ENCODE results near the gene ZFP2. TPM values are rescaled to one million over a fixed set of nuclear protein-coding genes. Genes with fewer than 3 reads are reported as not detected.

Gene ZFP2
- total RNA-seq, 1 donor from 2014 or later, result 4.3 TPM

DNA sequence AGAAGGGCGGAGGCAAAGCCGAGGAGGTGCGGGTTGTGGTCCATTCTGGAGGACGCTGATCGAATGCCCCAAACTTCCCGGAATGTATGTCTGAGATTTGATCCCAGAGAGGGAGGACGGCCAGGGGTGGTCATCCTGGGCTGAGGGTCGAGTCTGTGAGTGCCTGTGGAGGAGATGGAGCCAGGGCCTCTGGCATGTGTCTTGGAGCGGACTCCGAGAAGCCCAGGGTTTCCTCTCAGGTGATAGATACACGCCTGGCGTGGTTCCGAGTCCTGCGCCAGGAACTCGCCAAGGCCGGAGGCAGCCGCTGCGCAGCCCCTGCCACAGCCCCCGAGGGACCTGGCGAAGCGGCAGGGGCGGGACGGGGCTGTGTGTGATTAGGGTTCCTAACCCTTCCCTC, 45.6 kb downstream of the ZFP2 start:
- Mint-ChIP-seq H3K36me3 (peaks cover 39% of the 10 kb centered on the region), H3K27me3 (ENCODE audit: low read depth) (peaks cover 3% of the 10 kb centered on the region), H3K4me3 (peak overlapping the region; percentile 71), H3K9me3 (peaks cover 81% of the 10 kb centered on the region), H3K27ac (peak overlapping the region; percentile 41), H3K4me1 (no peaks in the 10 kb centered on the region)
- no peak for DNase-seq (ENCODE audit: low spot score in 2 of 2, unreplicated experiment in 2 of 2)
- TF ChIP-seq, protein P1, sequence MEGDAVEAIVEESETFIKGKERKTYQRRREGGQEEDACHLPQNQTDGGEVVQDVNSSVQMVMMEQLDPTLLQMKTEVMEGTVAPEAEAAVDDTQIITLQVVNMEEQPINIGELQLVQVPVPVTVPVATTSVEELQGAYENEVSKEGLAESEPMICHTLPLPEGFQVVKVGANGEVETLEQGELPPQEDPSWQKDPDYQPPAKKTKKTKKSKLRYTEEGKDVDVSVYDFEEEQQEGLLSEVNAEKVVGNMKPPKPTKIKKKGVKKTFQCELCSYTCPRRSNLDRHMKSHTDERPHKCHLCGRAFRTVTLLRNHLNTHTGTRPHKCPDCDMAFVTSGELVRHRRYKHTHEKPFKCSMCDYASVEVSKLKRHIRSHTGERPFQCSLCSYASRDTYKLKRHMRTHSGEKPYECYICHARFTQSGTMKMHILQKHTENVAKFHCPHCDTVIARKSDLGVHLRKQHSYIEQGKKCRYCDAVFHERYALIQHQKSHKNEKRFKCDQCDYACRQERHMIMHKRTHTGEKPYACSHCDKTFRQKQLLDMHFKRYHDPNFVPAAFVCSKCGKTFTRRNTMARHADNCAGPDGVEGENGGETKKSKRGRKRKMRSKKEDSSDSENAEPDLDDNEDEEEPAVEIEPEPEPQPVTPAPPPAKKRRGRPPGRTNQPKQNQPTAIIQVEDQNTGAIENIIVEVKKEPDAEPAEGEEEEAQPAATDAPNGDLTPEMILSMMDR (IDR thresholded peaks at IDR 0.05; ENCODE audit: unreplicated experiment), result no peak

GRCh38 chr5:178965465-178966055, 69.8 kb downstream of the ZFP2 start:
- no peak overlapping the region for H3K4me3 Mint-ChIP-seq
- no peaks in the 10 kb centered on the region for H3K4me1 Mint-ChIP-seq
- no peak overlapping the region for H3K27ac Mint-ChIP-seq
- peaks cover 74% of the 10 kb centered on the region for H3K9me3 Mint-ChIP-seq
- H3K27me3 Mint-ChIP-seq (ENCODE audit: low read depth), result no peaks in the 10 kb centered on the region
- no peak for DNase-seq (ENCODE audit: low spot score in 2 of 2, unreplicated experiment in 2 of 2)
- TF ChIP-seq, protein P1 (IDR thresholded peaks at IDR 0.05; ENCODE audit: unreplicated experiment), result no peak
- H3K36me3 Mint-ChIP-seq, result peaks cover 28% of the 10 kb centered on the region

DNA sequence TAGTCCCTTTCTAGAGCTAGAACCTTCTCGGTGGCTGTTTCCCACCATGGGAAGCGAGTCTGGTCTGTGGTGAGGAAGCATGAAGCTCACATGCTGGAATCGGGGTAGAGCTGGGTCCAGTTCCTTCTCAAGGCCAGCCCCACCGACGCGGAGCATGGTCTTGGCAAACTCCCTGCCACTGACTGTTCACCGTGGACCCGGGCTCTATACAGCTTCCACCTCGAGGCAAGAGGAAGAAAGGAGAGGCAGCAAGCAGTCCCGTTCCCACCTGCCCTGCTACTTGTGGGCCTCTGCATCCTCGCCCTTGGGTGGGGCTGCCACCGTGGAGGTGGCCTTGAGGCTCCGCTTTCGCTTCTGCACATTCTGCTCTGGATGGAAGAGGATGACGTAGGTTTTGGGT, 85.7 kb downstream of the ZFP2 start:
- H3K27me3 Mint-ChIP-seq (ENCODE audit: low read depth), result no peaks in the 10 kb centered on the region

More for the DNA sequence above, 85.7 kb downstream of the ZFP2 start:
- no peak overlapping the region for H3K4me3 Mint-ChIP-seq
- H3K36me3 Mint-ChIP-seq, result peaks cover 8% of the 10 kb centered on the region
- no peaks in the 10 kb centered on the region for H3K4me1 Mint-ChIP-seq
- DNase-seq (ENCODE audit: low spot score in 2 of 2, unreplicated experiment in 2 of 2), result no peak
- H3K9me3 Mint-ChIP-seq, result peaks cover 58% of the 10 kb centered on the region
- TF ChIP-seq, protein P1 (IDR thresholded peaks at IDR 0.05; ENCODE audit: unreplicated experiment), result no peak
- no peak overlapping the region for H3K27ac Mint-ChIP-seq

Other genes starting within 250 kb of the ZFP2 start
- 22.8 to 24.9 TPM (median 24.9 TPM) in 3 replicates for gene ZNF354A, start 165.3 kb upstream of the ZFP2 start, total RNA-seq
- gene ZNF354B, start 36.0 kb upstream of the ZFP2 start, total RNA-seq, result 27.4 to 28.7 TPM (median 28.2 TPM) in 3 replicates
- gene ZNF454, start 45.3 kb downstream of the ZFP2 start, total RNA-seq, result 0.66 to 1.2 TPM (median 1.0 TPM) in 3 replicates
- not detected in 3 replicates for gene GRM6, start 99.4 kb downstream of the ZFP2 start, total RNA-seq
- 7.1 to 8.6 TPM (median 8.5 TPM) in 3 replicates for gene ZNF879, start 127.9 kb downstream of the ZFP2 start, total RNA-seq
- gene ZNF354C, start 164.5 kb downstream of the ZFP2 start, total RNA-seq, result 9.1 to 9.6 TPM (median 9.2 TPM) in 3 replicates